Activated T-cell treated with anti-CD3 and anti-CD28 coated beads, Interleukin-2, amount 50 U/mL, for 48 hours (primary cell): ENCODE data around the gene CACNA1B.
A peak's percentile ranks its signal among the peaks of the same experiment; 100 is the strongest.
"Not testable (repeated sequence)": the region's sequence is repeated elsewhere in the genome, so short reads cannot be mapped to it uniquely, and the experiment has no call there.

Source experiments
- DNase-seq, 2 experiments: peaks; one replicate each; pipeline ENCODE4 v3.0.0-alpha.2; 2020

The CACNA1B gene

DNA sequence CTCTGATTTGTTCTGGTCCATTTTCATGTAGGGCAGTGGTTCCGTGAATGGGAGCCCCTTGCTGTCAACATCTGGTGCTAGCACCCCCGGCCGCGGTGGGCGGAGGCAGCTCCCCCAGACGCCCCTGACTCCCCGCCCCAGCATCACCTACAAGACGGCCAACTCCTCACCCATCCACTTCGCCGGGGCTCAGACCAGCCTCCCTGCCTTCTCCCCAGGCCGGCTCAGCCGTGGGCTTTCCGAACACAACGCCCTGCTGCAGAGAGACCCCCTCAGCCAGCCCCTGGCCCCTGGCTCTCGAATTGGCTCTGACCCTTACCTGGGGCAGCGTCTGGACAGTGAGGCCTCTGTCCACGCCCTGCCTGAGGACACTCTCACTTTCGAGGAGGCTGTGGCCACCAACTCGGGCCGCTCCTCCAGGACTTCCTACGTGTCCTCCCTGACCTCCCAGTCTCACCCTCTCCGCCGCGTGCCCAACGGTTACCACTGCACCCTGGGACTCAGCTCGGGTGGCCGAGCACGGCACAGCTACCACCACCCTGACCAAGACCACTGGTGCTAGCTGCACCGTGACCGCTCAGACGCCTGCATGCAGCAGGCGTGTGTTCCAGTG lies 244.0 kb downstream of the CACNA1B start:
- DNase-seq, result no peak

DNA sequence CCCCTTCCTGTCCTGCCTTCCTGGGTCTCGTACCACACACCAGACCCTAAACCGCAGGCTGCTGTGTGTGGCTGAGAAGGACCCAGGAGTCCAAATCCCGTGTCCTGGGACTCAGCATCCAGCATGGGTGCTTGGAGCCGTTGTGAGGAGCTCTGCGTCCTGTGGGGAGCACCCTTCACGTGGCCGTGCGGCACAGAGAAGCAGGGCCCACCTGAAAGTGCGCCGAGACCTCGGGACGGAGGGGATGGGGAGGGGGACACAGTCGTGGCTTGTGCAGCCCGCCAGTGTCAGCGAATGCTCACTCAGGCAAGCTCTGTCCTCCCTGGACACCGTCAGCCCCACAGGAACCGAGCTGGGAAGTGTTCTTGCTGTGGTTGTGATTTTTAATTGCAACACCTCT lies 244.6 kb downstream of the CACNA1B start:
- no peak for DNase-seq

DNA sequence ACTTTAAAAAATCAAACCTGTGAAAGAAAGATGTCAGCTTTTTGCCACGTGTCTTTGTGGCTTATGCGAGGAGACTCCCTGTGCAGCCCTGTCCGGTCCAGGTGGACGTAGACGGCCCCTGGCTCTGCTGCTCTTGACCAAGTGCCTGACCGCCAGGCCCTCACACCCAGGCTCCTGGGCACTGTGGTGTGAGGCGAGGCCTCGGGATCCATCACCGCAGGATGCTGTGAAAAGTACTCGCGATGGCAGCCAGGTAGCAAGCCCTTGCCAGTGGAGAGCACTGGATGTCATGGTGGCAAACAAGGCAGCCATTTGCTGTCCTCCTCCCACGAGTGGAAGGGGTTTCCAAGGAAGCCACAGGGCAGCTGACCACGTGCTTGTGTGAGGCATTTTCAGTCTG lies 245.1 kb downstream of the CACNA1B start:
- DNase-seq, result no peak

DNA sequence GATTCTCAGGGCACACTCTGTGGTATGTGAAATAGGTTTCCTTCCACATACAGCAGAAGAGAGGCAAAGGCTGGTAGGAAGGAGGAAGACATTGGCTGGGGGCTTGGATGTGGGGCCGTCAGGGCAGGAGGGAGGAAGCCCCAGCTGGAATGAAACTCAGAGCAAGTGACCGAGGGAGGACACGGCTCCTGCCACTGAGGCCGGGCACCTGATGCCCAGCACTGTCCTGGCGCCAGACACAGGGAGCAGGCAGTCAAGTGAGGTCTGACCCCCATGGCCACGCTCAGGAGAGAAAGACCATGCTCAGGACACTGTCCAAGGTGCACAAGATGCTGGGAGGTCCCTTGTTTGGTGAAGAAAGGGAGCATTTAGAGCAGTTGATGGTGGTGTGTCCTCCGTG lies 245.5 kb downstream of the CACNA1B start:
- no peak for DNase-seq

DNA sequence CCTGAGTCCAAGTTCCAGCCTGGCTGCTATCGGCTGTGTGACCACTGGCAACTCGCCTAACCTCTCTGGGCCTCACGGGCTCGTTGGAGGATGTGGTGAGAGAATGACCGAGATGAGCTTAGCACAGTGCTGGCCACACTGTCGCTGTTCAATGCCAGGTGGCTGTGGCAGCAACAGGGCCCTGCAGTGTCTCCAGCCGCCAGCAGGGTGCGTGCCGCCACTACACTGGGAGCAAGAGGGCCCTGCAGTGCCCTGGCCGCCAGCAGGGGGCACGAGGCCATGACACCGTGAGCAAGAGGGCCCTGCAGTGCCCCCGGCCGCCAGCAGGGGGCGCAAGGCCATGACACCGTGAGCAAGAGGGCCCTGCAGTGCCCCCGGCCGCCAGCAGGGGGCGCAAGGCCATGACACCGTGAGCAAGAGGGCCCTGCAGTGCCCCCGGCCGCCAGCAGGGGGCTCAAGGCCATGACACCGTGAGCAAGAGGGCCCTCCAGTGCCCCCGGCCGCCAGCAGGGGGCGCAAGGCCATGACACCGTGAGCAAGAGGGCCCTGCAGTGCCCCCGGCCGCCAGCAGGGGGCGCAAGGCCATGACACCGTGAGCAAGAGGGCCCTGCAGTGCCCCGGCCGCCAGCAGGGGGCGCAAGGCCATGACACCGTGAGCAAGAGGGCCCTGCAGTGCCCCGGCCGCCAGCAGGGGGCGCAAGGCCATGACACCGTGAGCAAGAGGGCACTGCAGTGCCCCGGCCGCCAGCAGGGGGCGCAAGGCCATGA lies 248.7 kb downstream of the CACNA1B start:
- DNase-seq, result peak; percentile 60 to 66

DNA sequence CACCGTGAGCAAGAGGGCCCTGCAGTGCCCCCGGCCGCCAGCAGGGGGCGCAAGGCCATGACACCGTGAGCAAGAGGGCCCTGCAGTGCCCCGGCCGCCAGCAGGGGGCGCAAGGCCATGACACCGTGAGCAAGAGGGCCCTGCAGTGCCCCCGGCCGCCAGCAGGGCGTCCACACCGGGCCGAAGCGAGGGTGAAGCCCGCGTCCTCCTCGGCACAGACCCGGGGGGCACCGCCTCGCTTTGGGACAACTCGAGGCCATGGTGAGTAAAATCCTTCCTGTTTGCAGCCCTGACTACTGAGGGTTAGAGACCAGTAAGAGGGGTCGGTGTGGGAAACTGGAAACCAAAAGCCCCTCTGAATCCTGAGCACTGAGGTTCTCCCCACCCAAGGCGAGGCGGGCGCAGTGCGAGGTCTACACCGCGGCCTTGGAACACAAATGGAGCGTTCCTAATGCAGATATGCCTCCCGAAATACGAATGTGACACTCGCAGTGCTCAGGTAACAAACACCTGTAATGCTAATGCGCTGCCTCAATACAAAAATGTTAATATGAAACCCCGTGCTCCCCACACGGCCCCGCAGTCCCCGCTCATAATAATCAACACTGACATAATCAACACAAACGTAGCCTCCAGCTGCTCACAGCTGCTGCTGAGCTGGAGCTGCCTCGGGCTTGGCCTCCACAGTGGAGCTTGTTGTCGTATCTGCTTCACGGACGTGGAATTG lies 249.4 kb downstream of the CACNA1B start:
- DNase-seq, result not testable (repeated sequence)

DNA sequence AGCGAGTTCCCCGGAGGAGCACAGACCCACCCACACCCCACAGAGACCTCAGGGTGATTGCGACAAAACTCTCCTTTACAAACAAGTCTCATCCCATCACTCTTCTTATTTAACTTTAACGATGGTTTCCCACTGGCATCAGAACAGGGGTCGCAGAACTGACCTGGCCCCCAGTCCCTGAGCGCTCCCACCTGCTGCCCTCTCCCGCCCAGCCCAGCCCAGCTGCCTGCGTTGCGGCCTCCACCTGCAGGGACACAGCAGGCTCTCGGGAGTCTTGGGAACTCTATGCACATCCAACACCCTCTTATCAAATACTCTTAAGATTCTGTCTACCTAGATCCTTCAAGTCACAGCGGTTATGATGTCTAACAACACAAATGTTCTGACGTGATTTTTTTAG lies 250.4 kb downstream of the CACNA1B start:
- not testable (repeated sequence) for DNase-seq

DNA sequence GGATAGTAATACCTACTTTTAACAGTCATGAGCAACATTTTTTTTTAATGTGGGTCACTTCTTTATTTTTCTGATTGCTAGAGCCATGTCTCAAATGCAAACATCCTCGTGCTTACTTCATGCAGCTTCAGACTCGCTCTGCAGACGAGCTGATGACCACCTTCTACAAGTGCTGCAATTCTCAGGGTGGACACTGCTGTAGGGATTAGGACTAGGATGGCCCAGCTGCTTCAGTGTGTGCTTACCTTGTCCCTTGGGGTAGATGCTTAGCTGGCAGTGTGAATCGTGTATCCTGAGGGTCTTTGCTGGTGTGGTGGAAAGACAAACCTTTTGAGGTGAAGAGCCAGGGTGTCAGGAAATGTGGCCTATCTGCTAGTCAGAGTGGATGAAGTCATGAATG lies 251.7 kb downstream of the CACNA1B start:
- DNase-seq, result not testable (repeated sequence)

DNA sequence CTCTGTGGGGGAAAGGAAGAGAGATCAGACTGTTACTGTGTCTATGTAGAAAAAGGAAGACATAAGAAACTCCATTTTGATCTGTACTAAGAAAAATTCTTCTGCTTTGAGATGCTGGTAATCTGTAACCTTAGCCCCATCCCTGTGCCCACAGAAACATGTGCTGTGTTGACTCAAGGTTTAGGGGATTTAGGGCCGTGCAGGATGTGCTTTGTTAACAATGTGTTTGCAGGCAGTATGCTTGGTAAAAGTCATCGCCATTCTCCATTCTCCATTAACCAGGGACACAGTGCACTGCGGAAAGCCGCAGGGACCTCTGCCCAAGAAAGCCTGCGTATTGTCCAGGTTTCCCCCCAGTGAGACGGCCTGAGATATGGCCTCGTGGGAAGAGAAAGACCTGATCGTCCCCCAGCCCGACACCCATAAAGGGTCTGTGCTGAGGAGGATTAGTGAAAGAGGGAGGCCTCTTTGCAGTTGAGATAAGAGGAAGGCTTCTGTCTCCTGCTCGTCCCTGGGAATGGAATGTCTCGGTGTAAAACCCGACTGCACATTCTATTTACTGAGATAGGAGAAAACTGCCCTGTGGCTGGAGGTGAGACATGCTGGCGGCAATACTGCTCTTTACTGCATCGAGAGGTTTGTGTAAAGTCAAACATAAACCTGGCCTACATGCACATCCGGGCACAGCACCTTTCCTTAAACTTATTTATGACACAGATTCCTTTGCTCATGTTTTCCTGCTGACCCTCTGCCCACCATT lies 255.5 kb downstream of the CACNA1B start:
- not testable (repeated sequence) for DNase-seq

DNA sequence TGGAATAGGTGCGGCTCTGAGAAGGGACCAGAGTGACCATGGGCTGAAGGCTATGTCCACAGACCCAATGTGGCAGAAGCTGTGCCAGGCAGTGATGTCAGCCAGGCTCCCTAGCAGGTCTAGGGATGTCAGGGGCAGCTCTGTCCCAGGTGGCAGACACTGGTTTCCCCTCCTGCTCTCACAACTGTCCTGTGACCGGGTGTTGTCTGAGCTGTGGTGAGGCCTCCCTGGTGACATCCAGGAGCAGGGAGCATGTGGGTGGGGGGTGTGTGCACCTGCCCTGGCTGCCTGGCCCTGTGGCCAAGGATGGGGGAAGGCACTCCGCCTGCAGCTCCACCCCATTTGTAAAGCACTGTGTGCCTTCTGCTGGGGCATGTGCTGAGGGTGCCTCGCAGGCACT lies 257.0 kb downstream of the CACNA1B start:
- not testable (repeated sequence) for DNase-seq

DNA sequence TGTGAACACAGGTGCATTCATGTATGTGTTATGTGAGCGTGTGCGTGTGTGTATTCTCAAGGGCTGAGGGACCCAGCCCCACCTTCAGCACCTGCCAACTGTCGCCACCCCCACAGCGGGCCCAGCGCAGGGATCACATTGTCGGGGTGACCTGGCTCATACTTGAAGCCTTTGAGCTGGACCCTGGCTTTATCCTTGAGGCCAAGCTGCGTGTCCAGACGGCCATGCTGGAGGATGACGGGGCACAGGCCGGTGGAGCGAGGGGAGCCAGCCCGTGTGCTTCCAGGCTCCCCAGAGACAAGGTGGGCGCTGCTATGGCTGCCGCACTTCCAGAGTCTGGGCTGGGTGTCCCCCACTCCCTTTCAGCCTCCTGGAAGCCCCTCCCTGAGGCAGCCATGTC lies 261.5 kb downstream of the CACNA1B start:
- DNase-seq, result not testable (repeated sequence)

DNA sequence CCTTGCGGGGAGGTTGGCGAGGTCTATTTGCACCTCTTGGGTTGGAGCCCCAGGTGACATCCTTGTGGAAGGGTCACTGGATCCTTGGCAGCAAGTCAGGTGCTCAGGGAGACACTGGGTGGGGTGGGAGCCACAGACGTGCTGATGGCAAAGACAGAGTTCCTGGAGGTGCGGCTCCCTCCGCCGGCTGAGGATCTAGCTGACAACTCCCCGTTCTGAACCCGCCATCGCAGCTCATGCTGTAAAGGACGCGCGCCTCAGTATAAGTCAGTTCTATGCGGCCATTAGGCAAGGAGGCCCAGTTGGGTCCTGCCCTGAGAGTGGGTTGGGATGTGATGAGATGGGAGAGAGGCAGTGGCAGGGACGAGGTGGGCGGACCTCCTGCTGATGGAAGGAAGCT lies 263.4 kb downstream of the CACNA1B start:
- not testable (repeated sequence) for DNase-seq

DNA sequence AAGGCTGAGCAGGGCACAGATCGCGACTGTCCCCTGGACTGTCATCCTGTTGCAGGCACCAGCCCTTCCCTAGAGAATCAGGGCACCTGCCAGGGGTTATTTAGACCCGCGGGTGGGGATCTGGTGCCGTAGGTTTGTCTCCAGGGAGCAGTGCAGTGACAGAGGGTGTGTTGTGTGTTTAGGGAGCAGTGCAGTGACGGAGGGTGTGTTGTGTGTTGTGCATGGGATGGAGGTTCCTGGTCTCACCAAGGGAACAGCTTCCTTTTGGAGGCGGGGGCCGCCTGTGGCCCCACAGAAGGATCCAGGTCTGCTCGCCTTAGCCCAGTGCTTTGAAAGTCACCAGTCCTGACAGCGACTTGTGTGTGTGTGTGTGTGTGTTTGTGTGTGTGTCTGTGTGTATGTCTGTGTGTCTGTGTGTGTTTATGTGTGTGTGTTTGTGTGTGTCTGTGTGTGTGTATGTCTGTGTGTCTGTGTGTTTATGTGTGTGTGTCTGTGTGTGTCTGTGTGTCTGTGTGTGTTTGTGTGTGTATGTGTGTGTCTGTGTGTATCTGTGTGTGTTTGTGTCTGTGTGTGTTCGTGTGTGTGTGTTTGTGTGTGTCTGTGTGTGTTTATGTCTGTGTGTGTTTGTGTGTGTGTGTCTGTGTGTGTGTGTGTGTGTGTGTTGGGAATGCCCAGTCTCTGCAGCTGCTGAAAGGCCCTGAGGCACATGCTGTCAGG lies 265.1 kb downstream of the CACNA1B start:
- not testable (repeated sequence) for DNase-seq

DNA sequence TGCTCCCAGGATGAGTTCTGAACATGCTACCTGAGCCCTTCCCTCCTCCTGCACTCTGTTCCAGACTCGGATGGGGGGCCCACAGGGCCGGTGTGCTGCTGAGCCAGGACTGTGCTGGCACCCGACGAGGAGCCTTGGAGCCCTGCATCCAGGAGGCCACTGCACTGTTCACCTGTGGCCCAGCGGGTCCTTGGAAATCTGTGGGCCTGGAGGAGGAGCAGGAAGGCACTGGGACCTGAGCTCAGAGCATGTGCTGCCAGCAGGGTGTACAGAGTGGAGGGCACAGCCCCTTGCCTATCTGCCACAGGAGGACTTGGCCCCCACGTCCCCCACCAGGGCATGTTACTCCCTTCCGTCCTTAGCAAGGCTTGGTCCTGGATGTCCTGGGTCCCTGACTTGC lies 265.9 kb downstream of the CACNA1B start:
- not testable (repeated sequence) for DNase-seq

DNA sequence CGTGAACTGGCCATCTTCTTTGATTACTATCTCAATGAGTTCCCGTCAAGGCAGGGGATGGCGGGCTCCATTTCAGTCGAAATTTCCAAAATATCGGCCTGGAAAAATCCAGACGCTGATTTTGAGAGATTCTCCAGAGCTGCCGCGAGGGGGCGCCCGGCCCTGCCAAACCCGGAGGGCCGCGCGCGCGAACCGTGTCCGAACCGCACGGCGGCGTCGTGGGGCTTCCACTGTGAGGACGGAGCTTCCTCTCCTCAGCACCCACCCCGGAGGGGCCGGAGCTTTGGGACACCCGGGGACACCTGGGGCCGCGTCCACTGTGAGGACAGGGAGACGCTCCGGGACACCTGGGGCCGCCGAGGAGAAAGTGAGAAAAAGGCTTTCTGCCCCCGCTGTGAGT lies 270.0 kb downstream of the CACNA1B start:
- DNase-seq, result peak; percentile 46 to 49

DNA sequence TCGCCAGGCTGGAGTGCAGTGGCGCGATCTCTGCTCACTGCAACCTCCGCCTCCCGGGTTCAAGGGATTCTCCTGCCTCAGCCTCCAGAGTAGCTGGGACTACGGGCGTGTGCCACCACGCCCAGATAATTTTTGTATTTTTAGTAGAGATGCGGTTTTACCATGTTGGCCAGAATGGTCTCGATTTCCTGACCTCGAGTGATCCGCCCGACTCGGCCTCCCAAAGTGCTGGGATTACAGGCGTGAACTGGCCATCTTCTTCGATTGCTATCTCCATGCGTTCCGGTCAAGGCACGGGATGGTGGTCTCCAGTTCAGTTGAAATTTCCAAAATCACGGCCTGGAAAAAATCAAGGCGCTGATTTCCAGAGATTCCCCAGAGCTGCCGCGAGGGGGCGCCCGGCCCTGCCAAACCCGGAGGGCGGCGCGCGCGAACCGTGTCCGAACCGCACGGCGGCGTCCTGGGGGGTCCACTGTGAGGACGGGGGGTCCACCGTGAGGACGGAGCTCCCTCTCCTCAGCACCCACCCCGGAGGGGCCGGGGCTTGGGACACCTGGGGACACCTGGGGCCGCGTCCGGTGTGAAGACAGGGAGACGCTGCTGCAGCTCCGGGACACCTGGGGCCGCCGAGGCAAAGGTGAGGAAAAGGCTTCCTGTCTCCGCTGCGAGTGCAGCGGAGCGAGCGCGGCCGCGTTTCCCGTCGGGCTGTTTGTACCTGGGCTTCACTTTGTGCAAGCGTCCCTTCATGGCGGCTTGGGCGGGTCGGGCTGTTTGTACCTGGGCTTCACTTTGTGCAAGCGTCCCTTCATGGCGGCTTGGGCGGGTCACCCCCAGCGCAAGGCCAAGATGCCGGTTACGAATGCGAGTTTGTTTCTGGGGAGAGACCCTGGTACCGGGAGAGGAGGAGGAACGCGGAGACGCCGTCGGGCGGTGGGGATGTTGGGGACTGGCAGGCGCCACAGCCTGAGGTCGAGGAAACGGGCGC lies 272.4 kb downstream of the CACNA1B start:
- peak; percentile 67 to 68 for DNase-seq

DNA sequence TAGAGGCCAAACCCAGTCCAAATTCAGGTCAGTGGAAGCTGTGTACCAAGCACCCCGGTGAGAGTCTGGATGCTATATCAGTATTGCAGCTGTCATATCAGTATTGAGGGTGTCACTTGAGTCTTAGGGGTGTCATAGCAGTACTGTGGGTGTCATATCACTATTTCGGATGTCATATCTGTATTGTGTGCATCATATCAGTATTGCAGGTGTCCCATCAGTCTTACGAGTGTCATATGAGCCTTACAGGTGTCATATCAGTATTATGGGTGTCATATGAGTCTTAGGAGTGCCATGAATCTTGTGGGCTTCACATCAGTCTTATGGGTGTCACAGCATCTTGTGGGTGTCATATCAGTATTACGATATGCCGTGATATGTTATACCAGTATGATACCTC lies 278.2 kb downstream of the CACNA1B start:
- not testable (repeated sequence) for DNase-seq

DNA sequence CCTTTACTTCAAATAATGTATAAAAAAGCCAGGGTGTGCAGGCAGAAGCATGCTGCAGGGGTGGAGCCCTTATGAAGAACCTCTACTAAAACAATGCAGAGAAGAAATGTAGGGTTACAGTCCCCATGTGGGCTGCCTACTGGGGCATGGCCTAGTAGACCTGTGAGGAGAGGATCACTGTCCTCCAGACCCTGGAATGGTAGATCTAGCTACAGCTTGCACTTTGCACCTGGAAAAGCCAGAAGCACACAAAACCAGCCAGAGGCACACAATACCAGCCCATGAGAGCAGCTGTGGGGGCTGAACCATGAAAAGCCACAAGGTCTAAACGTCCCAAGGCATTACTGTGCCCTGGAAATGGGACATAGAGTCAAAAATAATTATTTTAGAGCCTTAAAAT lies 289.2 kb downstream of the CACNA1B start:
- not testable (repeated sequence) for DNase-seq
